ENCODE results near the gene ANKRD63. TPM values are rescaled to one million over a fixed set of nuclear protein-coding genes. Genes with fewer than 3 reads are reported as not detected.

ANKRD63 gene
- total RNA-seq, 1 experiment from 2014 or later: 1.2 TPM

DNA sequence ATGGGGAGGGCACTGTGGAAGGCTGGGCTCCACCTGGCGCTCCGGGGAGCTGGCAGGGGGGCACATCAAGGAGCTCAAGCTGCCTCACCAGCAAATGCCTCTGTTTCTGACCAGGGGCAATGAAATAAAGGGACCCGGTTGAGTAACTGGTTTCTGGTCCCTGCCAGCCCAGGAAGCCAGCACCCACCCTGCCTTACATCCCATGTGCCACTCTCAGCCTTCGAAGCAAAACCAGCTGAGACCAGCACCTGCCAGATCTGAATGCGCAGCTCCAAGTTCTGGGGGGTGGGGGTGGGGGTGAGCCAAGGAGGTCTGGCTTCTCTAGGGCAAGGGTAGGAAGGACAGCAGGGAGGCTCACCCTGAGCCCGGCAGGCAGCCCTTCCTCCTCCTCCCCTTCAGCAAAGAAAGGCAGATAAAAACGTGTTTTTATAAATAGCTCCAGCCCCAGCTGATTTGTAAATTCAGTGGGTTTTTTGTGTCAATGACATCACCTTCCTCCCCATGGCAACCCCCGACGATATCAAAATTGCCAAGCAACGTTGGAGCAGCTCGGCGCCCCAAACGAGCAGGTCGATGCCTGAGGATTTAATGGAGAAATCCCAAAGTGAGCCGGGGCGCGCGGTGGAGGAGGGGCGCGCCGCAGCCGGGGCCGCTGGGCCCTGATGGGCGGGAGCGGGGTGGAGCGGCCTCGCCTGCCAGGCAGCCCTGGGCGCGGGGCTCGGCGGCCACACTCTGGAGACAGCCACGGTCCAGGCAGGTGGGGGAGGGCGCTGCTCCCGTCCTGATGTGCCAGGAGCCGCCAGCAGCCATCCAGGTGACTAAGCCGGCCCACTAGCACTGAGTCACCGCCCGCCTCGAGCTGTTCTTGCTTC lies 44.1 kb downstream of the ANKRD63 start, which contains the start of gene PAK6:
TSS of gene PAK6 (plus strand) at position 532 of the 872 bp plus-strand sequence. CDS start 25,723 bp downstream, outside the sequence.
- ATAC-seq (peak; percentile 91), DNase-seq (peak; percentile 93)
- Histone ChIP-seq H3K4me2 (ENCODE audit: low read length) (peak within 1 kb of the TSS; percentile 93), H3K4me1 (ENCODE audit: insufficient read depth, low read length) (peaks cover 32% of the 10 kb centered on the region), H3K27ac (ENCODE audit: low read length) (peak within 1 kb of the TSS; percentile 34), H3K79me2 (ENCODE audit: low read length) (no peaks in the 10 kb centered on the region), H3K9me2 (replicated peaks; ENCODE audit: low read length) (no peaks in the 10 kb centered on the region), H3K9ac (ENCODE audit: low read length) (peak within 1 kb of the TSS; percentile 54; the same call in 1 of the 2 replicates), H3K27me3 (ENCODE audit: low read length) (no peaks in the 10 kb centered on the region), H3F3A (ENCODE audit: low read length, unreplicated experiment) (peaks cover 5% of the 10 kb centered on the region), H3K36me3 (ENCODE audit: low read depth, low read length) (no peaks in the 10 kb centered on the region), H3K4me3 (ENCODE audit: low read length) (peak within 1 kb of the TSS; percentile 67), H3K9me3 (ENCODE audit: low read length) (no peaks in the 10 kb centered on the region), H2AFZ (ENCODE audit: low read length) (peak within 1 kb of the TSS; percentile 87), H4K20me1 (ENCODE audit: low read length) (no peaks in the 10 kb centered on the region)
- ChIA-PET CTCF (interaction anchor here (0.6 to 1.9 kb wide), 9 partner anchors 11 to 184 kb away, joined by 3 to 16 read pairs (median 7); no protein-coding TSS in a partner anchor), POLR2A (ENCODE audit: unreplicated experiment) (interaction anchor here (0.5 to 1.1 kb wide), 5 partner anchors 11 to 456 kb away, joined by 3 to 7 read pairs (median 4); partner anchors contain the start of gene FSIP1)
- intact Hi-C loops (cut with micrococcal nuclease): loop anchor here (5.0 kb wide), 1 partner anchor 34 kb away; no protein-coding TSS in a partner anchor
- TF ChIP-seq EZH2phosphoT487 (IDR thresholded peaks at IDR 0.05; ENCODE audit: borderline replicate concordance, low read length) (peak; percentile 62), EZH2 (IDR thresholded peaks at IDR 0.05; ENCODE audit: low read length, unreplicated experiment) (no peak)
- TF ChIP-seq, protein P1, sequence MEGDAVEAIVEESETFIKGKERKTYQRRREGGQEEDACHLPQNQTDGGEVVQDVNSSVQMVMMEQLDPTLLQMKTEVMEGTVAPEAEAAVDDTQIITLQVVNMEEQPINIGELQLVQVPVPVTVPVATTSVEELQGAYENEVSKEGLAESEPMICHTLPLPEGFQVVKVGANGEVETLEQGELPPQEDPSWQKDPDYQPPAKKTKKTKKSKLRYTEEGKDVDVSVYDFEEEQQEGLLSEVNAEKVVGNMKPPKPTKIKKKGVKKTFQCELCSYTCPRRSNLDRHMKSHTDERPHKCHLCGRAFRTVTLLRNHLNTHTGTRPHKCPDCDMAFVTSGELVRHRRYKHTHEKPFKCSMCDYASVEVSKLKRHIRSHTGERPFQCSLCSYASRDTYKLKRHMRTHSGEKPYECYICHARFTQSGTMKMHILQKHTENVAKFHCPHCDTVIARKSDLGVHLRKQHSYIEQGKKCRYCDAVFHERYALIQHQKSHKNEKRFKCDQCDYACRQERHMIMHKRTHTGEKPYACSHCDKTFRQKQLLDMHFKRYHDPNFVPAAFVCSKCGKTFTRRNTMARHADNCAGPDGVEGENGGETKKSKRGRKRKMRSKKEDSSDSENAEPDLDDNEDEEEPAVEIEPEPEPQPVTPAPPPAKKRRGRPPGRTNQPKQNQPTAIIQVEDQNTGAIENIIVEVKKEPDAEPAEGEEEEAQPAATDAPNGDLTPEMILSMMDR (conservative IDR thresholded peaks at IDR 0.05; ENCODE audit: low read depth, low read length): no peak
- TSS peak; percentile 27 for BruUV-seq (replicated peaks)

DNA sequence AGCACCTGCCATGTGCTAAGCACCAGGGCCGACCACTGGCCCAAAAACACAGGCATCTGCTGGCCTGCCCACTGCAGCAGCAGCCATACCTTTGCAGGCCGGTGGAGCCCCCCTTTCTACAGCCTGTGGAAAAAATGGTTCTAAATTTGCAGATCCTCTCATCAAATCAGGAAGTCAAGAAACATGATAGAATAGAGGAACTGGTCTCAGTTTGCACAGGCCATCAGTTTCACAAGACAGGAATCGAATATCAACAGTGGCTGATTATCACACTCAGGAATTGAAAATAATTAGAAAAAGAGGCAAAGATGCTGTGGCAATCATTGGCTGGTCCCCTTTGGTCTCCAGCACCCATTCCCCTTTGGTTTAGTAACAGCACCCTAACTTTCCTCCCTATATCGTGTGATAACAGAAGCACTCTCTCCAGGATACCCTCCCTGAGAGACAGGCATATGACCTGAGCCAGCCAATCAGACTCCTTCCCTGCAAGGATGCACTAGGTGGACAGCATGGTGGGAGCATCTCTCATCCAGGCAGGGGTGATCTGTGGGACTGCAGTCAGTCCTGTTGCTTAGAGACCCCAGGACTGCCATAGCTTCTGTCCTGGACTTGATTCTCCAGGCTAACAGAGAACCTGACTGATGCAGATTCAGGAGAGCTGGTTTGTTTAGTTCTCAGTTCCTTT lies 47.5 kb downstream of the ANKRD63 start:
- Histone ChIP-seq H3K9ac (ENCODE audit: low read length) (no peak overlapping the region), H3K27me3 (ENCODE audit: low read length) (no peaks in the 10 kb centered on the region), H4K20me1 (ENCODE audit: low read length) (no peaks in the 10 kb centered on the region), H2AFZ (ENCODE audit: low read length) (no peak overlapping the region), H3K9me2 (replicated peaks; ENCODE audit: low read length) (no peaks in the 10 kb centered on the region), H3K9me3 (ENCODE audit: low read length) (no peaks in the 10 kb centered on the region), H3K4me2 (ENCODE audit: low read length) (no peak overlapping the region), H3K4me3 (ENCODE audit: low read length) (no peak overlapping the region), H3K4me1 (ENCODE audit: insufficient read depth, low read length) (peaks cover 20% of the 10 kb centered on the region), H3K27ac (ENCODE audit: low read length) (no peak overlapping the region), H3K36me3 (ENCODE audit: low read depth, low read length) (peaks cover 7% of the 10 kb centered on the region; the same call in 1 of the 2 replicates), H3K79me2 (ENCODE audit: low read length) (no peaks in the 10 kb centered on the region), H3F3A (ENCODE audit: low read length, unreplicated experiment) (peaks cover 5% of the 10 kb centered on the region)
- intact Hi-C loops (cut with micrococcal nuclease): loop anchor here (5.0 kb wide), 1 partner anchor 37 kb away; no protein-coding TSS in a partner anchor
- no peak for DNase-seq
- POLR2A ChIA-PET (ENCODE audit: unreplicated experiment): no interaction called here
- BruUV-seq (replicated peaks): no TSS peak
- TF ChIP-seq, protein P1 (conservative IDR thresholded peaks at IDR 0.05; ENCODE audit: low read depth, low read length): no peak
- TF ChIP-seq EZH2 (IDR thresholded peaks at IDR 0.05; ENCODE audit: low read length, unreplicated experiment): no peak
- no peak for TF ChIP-seq EZH2phosphoT487 (IDR thresholded peaks at IDR 0.05; ENCODE audit: borderline replicate concordance, low read length)
- CTCF ChIA-PET: no interaction called here
- ATAC-seq: no peak
